Tongue (tissue), 2 donors: ENCODE measurements around the gene ZNF580. TPM values are rescaled to one million over a fixed set of nuclear protein-coding genes. Genes with fewer than 3 reads are reported as not detected.

Source experiments
- DNase-seq: peaks from one replicate; pipeline ENCODE4 v3.0.0-alpha.2; 2015
- total RNA-seq: library from RNA; depleted of rRNA; stranded (reverse); fragments of >200 nt; gene quantifications from one replicate; pipeline ENCODE4 v1.2.3, GENCODE V29; 2014

ZNF580 gene
- total RNA-seq, 1 donor from 2014 or later, result 4.4 TPM

DNA sequence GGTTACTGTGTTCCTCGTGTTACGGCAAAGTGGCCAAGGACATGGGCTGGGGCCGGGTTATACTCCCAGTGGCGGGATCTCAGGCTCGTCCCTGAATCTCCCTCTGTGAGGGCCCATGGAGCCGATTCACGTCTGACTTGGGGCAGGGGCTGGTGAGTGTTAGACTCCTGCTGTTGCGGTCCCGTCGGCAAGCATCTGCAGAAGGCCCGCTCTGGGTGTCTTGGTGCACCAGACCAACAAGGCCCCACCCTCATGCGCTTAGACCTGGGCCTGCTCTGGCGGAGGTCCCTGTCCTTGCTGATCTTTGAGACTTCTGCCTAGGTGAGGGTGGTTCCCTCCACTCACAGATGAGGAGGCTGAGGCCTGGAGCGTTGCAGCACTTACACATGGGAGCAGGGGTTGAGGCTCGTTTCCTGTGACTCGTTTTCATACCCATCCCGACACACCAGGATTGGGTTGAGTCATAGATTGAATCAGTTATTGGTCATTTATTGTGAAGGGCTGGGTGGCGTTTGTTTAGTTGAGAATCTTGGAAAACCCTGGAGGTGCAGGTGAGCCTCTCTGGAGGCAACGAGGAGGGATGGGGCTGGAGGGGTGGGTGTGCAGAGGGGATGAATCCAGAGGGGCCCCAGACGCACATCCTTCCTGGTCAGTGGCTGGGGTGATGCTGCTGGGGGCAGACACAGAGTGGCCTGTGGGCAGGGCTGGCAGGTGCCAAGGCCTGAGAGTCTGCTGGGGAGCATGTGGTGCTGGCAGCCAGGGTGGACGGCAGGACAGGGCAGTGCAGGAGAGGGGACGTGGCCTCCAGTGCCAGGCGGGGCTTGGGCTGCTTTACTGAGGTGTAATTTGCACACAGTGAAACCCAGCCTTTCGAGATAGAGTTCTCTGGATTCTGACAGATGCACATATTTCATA is 38.8 kb downstream of the ZNF580 start:
- no peak for DNase-seq

DNA sequence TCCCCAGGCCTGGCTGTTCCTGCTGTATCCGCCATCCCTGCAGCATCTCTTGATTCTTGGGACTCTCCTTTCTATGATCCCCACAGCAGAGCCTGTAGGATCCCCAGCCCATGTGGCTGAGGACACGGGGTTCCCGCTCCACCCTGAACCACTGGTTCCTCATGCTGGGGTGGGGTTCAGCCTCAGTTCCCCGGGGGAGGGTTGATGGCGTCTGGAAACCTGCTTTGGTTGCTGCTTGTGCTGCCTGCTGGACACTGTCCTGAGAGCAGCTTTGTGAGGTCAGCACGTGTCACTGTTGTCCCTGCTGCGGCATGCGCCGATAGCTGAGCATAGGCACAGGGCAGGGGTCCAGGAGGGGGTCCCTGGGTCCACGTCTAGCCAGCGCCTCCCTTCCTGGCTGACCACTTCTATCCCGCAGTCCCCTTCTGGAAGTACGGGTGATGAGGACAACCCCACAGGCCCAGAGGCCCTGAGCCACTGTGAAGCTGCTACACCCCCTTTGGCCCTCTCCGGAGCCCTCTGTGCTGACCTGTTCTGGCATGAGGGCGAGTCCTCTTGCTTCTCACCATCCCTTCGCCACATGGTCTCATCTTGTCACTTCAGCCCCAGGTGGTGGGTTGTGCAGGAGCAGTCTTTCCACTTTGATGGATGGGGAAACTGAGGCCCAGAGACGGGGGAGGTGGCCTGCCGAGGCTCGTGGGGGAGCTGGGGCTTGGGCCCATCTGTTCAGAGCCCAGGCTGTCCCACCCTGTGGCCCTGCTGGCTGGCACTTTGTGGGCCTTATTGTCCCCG is 39.7 kb downstream of the ZNF580 start:
- DNase-seq, result no peak

DNA sequence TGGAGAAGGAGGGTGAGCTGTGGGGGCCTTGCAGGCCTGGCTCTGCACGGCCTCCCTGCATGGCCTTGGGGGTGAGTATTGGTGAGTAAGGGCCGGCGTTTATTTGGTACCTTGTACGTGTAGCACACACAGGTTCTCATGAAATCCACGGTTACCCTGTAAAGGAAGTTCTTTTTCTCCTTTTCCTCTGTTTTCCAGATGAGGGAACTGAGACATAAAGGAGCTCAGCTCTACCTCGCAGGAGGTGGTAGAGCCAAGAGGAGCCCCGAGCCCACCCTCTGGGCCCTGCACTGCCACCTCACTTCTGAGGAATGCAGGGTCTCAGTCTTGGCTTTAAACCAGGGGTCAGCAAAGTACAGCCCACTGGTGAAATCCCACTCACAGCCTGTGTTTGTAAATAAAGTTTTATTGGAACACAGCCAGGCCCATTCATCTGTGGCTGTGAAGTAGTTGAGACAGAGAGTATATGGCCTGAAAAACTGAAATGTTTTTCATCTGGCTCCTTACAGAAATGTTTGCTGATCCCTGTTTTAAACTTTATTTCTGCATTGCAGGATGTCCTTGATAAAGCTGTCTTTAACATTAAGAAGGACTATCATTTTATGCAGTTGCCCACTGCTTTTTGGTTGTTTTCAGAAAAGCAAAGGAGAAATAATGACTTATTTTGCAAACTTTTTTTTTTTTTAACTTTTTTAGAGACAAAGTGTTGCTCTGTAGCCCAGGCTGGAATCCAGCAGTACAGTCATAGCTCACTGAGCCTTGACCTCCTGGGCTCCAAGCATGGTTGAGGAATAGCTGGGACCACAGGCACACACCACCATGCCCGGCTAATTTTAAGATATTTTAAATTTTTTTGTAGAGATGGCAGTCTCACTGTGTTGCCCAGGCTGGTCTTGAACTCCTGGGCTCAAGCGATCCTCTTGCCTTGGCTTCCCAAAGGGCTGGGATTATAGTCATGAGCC is 40.6 kb downstream of the ZNF580 start:
- no peak for DNase-seq

DNA sequence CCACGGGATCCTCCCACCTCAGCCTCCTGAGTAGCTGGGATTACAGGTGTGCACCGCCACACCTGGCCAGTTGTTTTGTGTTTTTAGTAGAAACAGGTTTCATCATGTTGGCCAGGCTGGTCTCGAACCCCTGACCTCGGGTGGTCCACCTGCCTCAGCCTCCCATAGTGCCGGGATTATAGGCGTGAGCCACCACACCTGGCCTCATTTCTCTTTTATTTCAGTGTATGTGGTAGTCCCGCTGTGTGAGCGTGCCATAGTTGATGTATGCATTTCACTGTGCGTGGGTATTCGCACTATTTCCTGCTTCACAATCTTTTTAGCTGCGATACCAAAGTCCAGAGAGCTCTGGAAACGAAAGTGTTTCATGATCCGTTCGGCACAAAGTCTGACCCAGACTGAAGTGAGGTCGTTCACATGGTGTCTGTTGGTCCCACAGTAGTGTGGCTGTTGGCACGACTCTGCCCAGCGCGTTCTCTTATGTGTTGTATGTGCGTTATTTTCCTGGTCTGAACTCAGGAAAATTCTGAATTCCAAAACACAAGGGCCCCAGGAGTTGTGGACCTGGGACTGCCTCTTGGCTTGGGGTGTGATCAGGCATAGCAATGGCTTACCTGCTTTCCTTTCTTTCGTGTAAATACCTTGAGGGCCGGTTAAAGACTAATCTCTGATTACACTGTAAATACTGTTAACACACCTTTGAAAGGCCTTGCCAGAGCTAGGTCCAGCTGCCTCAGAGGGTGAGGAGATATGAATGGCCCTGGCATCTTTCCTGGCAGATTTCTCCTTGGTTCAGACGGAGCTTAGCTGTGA is 42.9 kb downstream of the ZNF580 start:
- no peak for DNase-seq

DNA sequence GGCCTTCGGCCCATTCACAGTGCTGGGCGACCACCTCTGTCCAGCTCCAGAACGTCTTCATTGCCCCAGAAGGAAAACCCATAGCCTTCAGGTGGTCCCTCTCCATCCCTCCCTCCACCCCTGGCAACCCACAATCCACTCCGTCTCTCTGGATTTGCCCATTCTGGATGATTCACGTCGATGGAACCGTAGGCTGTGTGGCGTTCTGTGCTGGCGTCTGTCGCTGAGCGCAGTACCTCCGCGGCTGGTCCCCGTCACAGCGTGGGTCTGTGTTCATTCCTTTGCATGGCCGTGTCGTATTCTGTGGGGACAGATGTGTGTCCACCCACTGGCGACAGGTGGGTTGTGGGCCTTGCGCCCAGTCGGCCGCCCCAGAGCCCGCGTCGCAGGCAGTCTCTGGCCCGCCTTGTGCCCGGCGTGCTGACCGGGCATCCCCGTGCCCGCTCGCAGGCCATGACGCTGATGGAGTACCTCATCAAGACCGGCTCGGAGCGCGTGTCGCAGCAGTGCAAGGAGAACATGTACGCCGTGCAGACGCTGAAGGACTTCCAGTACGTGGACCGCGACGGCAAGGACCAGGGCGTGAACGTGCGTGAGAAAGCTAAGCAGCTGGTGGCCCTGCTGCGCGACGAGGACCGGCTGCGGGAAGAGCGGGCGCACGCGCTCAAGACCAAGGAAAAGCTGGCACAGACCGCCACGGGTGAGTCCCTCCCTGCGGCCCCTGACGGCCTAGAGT is 44.3 kb downstream of the ZNF580 start:
- DNase-seq, result no peak

DNA sequence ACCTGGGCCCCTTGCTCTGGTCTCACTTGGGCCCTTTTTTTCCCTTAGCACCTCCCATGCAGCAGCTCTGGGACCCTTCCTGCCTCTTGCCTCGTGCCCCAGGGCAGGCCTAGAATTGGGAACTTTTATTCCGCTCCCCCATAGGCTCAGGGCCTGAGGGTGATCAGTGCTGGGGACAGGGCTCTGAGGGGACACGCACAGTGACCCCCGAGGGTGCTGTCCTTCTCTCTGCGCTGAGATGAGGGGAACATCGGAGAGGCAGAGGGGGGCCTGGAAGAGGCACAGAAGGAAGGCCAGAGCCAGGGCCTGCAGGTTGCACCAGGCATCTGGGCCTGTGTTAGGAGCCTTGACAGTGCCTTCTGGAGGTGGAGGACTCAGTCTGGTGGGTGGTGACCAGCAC is 45.0 kb downstream of the ZNF580 start:
- DNase-seq, result no peak

DNA sequence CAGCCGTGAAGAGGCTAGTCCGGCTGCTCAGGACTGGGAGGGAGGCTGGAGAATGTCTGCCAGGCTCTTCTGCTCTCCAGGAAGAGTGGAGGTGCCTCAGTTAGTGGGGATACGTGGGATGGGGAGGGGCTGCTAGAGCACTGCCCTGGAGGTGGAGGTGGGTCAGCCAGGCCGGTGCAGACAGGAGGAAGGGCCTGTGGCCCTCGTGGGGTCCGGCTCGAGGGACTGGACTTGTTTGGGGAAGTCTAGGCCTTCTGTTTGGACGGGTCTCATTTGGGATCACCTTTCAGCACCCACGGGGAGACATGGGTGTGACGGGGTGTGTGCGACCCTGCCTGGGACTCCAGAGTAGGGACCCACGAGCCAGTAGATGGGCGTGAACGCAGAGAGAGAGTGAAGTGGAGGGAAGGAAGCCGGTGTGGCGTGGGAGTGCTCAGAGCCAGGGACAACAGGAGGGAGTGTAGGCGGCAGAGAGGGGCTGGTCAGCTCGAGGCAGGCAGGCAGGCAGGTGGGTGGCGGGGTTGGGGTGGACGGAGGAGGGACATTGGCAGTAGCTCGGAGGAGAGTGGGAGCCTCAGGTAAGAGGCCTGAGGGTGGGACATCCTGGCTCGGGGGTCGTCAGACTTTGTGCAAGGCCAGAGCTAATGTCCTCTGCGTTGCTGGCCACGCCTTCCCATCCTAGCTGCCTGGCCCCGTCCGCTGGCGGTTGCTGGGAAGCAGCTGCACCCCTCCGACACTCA is 45.7 kb downstream of the ZNF580 start:
- DNase-seq, result no peak

DNA sequence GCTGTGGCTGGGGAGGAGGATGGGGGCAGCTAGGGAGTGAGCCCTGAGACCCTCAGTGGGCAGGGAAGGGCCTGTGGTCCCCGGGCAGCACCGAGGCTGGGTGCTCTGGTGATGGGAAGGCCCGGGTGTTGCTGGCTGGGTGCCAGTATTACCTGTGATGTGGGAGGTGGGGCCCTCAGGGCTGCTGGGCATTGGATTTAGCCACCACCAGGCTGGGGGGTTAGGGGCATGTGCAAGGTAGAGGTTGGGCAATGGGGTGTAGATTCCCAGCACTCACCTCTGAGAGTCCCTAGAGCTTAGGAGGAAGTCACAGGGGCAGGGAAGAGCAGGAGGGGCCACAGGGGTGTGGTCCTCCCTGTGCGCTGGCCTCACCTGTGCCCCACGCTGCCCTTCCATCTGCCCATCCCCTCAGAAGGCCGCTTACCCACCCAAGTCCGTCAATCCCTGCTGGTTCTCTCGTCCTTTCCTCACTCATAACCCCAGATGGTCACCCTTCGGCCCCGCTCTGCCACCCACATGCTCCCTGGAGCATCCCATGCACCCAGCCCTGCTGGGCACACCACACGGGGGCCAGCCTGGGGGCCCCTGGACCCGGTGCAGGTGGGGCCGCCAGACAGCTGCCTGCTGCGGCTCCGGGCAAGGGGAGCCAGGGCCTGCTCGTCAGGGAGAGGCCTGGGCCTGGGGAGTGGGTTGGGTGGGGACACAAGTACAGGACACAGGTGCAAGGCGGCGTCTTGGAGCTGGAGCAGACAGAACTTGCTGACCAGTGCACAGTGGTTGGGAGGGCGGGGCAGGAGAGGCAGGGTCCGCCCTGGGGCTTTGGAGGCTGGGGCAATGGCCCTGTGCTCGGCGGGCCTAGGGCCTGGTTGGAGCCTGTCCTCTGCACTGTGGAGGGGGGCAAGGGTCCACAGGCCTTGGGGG is 46.7 kb downstream of the ZNF580 start:
- no peak for DNase-seq

DNA sequence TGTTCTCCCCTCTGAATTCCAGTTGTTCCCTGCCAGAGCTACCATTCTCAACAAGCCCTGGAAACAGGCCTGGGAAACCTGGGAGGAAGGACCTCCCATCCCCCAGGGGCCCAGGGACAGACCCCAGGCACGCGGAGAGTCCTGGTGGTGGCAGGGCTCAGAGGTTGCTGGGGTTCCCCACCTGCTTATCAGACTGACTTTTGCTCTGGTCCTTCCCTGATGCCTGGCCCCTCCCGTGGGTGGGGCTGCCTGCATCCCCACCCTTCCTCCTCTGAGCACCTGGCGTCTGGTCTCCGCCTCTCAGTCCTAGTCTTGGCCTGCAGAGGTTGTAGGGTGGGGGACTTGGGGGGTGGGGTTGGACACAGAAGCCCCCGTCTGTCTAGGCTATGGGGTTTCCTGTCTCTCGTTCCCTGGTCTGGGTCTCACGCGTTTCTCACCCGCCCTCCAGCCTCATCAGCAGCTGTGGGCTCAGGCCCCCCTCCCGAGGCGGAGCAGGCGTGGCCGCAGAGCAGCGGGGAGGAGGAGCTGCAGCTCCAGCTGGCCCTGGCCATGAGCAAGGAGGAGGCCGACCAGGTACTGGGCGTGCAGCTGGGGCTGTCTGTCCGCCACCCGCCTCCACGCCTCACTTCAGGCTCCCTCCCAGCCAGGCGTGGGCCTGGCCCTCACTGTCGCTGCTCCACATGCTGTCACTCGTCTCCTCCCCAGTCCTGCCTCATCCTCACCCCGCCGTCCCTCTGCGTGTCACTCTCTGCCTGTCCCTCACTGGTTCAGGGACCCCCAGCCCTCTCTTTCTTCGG is 47.8 kb downstream of the ZNF580 start:
- DNase-seq, result peak; percentile 93

DNA sequence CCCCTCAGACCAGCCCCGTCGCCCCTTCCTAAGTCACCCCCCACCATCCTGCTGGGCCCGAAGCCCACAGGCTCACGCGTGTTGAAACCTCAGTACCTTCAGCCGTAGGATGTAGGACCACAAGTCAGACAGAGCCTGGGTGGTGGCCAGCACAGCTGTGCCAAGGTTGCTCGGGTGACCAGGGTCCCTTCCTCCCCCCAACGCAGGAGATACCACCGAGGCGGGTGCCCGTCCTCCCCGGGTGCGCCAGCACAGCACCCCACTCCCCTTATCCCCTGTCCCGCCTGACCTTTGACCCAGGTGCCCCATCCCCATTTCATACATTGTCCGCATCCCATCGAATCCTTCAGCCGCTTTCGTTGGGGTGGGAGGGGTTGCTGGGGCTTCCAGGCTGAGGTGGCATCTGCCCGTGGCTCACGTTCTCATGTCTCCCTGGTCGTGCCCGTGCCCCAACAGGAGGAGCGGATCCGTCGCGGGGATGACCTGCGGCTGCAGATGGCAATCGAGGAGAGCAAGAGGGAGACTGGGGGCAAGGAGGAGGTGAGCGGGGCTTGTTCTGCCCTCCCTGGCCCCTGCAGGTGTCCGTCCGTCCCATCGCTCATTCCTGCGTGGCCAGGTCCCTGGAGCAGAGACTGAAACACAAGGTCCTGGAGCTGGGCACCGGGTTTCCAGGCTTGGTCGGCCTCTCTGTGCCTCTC is 48.8 kb downstream of the ZNF580 start:
- no peak for DNase-seq

DNA sequence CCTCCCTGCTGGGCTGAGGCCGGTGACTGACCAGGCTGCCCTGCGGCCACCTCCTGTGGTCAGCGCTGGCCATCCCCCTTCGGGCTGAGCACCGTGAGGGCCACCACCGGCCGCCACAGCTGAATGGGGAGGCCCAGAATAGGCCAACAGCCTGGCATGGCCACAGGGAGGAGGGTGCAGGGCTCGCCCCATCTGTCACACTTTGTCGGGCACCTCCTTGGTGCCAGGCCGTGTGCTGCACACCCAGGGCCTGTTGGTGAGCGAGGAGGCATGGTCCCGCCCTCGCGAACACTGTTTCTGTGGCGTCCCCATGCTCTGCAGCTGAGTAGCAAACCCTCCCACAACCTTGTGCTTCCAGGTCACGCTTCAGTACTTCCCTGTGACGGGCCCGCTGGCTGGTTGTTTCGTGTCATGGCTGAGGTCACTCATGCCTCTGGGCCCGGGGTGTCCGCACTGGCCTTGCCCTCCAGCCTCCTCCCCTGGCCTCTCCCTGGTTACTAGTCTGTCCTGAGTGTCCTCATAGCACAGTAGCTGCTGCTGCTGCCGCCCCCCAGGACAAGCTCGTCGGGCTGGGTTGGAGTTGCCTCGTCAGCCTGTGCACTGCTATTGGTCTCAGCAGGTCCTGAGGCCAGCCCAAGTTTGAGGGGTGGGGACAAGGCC is 49.4 kb downstream of the ZNF580 start:
- no peak for DNase-seq

DNA sequence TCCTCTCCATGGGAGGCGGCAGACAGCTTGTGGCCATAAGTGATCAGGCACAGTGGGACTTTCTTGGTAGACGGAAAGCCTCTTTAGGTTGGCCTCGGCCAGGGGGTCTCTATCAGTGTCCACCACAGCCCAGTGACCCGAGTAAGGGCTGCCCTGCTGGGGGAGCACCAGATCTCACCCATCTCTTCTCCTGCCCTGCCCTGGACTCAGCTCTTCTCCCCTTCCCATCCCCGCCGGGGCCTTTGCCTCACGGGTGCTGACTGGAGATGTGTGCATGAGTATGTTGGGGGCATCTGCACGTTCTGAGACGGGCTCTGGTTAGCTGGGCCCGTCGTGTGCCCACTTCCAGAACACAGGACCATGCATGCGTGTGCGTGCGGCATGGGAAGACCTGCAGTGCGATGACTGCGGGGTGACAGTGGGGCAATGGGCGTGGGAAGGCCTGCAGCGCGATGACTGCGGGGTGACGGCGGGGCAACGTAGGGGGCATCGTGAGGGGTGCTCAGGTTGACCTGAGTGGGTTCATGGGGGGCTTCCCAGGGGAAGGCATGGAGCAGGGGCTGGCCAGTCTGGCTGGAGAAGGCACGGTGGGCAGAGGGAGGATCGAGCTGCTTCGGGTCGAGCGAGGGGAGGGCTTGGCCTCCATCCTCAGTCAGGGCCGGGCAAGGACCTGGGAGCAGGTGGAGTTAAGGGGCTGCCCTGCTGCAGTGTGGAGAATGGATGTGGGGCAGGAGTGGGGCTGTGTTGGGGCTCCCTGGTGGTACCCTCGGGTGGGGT is 50.2 kb downstream of the ZNF580 start:
- no peak for DNase-seq

DNA sequence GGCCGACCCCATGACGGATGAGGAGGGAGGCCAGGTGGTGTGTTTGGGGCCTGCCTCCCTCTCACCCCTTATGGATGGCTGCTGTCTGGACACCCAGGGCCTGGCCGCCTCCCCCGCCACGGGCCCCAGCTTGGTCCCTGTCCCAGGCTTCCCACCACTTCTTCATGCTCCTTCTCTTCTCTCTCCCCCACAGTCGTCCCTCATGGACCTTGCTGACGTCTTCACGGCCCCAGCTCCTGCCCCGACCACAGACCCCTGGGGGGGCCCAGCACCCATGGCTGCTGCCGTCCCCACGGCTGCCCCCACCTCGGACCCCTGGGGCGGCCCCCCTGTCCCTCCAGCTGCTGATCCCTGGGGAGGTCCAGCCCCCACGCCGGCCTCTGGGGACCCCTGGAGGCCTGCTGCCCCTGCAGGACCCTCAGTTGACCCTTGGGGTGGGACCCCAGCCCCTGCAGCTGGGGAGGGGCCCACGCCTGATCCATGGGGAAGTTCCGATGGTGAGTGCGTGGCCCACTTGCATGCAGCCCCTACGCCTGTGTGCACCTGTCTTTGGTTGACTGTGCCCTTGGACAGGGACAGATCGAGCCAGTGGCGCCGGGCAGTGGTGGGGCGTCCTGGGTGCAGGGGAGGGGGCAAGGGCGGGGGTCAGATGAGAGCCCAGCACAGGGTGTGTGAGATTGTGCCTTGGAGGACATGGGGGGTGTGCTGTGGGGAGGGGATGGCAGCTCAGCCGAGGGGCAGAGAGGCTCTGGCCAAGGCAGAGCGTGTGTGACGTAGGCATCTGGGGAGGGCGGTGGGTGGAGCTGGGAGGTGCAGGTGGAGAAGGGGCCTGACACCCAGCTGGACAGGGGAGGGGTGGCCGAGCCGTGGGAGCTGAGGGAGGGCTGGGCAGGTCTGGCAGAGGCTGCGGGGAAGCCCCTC is 51.0 kb downstream of the ZNF580 start:
- no peak for DNase-seq

DNA sequence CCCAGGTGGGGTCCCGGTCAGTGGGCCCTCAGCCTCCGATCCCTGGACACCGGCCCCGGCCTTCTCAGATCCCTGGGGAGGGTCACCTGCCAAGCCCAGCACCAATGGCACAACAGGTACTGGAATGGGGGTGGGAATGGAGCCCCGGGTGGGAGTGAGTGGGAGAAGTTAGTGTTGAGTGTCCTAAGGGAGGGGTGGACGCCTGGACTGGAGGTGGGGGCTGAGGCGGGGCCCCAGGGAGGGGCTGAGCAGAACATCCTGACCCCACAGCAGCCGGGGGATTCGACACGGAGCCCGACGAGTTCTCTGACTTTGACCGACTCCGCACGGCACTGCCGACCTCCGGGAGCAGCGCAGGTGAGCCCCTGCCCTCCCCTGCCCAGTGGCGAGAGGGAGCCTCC is 51.9 kb downstream of the ZNF580 start:
- no peak for DNase-seq
